HEK293 (cell line): ENCODE results near the gene PRELID2.

Experiments
- CTCF ChIA-PET: fragments of 350-600 bp; formaldehyde crosslinking; extraction: SDS; loops from one replicate; lab custom pipeline; 2021; ENCODE audit warnings: antibody characterized with exemption; lab: Yijun Ruan, JAX
- POLR2A ChIA-PET: fragments of 300-600 bp; formaldehyde crosslinking; extraction: SDS; loops from one replicate; lab custom pipeline; 2020; ENCODE audit warnings: antibody characterized with exemption, inconsistent platforms; lab: Yijun Ruan, JAX
- H3K27ac ChIP-seq: fragments of 200-500 bp; sonication (Bioruptor generic); 2 replicates; pipeline ENCODE4 v1.5.1; 2014; ENCODE audit warnings: low read depth, low read length, control low read depth, inconsistent platforms; ENCODE audit errors: extremely low read depth
- H3K36me3 ChIP-seq, 2 experiments: fragments of 200-500 bp in 1 of 2; sonication (Bioruptor generic) in 1 of 2; 1 replicate in 1 of 2; 2 replicates in 1 of 2; pipeline ENCODE4 v1.5.1; 2014 to 2017; ENCODE audit warnings: inconsistent platforms in 2 of 2, low read length in 2 of 2; ENCODE audit not compliant: control insufficient read depth in 2 of 2, insufficient read depth in 1 of 2
- H3K4me1 ChIP-seq: fragments of 200-500 bp; sonication (Bioruptor generic); 2 replicates; pipeline ENCODE4 v1.5.1; 2014; ENCODE audit warnings: mild to moderate bottlenecking, low read length, inconsistent platforms; ENCODE audit not compliant: control insufficient read depth, insufficient read depth
- H3K4me3 ChIP-seq: 2 replicates; pipeline ENCODE4 v1.5.1; 2011; ENCODE audit warnings: low read depth, mild to moderate bottlenecking, control low read depth, low read length, moderate library complexity
- H3K9me3 ChIP-seq: fragments of 200-500 bp; sonication (Bioruptor generic); 2 replicates; pipeline ENCODE4 v1.5.1; 2014; ENCODE audit warnings: low read depth, low read length, inconsistent platforms; ENCODE audit not compliant: control insufficient read depth, insufficient read depth
- ZNF174 ChIP-seq: fragments of 450-650 bp; formaldehyde crosslinking; IDR thresholded peaks from 2 replicates; pipeline ENCODE4 v1.5.0; 2017; ENCODE audit warnings: missing biosample characterization, mild to moderate bottlenecking, missing genetic modification characterization
- ZNF184 ChIP-seq: fragments of 450-650 bp; IDR thresholded peaks from 2 replicates; pipeline ENCODE4 v1.5.1; 2018; ENCODE audit warnings: missing biosample characterization, mild to moderate bottlenecking, missing genetic modification characterization
- ZNF23 ChIP-seq: fragments of 450-650 bp; formaldehyde crosslinking; IDR thresholded peaks from 2 replicates; pipeline ENCODE4 v1.5.1; 2016; ENCODE audit warnings: missing biosample characterization, missing genetic modification characterization, borderline replicate concordance
- ZNF37A ChIP-seq: fragments of 450-650 bp; IDR thresholded peaks from 2 replicates; pipeline ENCODE4 v1.5.1; 2018; ENCODE audit warnings: missing biosample characterization, missing genetic modification characterization
- ZNF416 ChIP-seq: fragments of 450-650 bp; formaldehyde crosslinking; IDR thresholded peaks from 2 replicates; pipeline ENCODE4 v1.5.1; 2016; ENCODE audit warnings: missing biosample characterization, missing genetic modification characterization
- ZNF529 ChIP-seq: fragments of 450-650 bp; formaldehyde crosslinking; IDR thresholded peaks from 2 replicates; pipeline ENCODE4 v1.5.1; 2017; ENCODE audit warnings: missing genetic modification characterization, missing biosample characterization; ENCODE audit not compliant: insufficient replicate concordance
- ZNF610 ChIP-seq: fragments of 450-650 bp; formaldehyde crosslinking; IDR thresholded peaks from 2 replicates; pipeline ENCODE4 v1.5.1; 2016; ENCODE audit warnings: missing biosample characterization, missing genetic modification characterization, borderline replicate concordance
- TF ChIP-seq, protein P1 (sequence below): fragments of 450-650 bp; formaldehyde crosslinking; IDR thresholded peaks from 2 replicates; pipeline ENCODE4 v1.5.1; 2016; ENCODE audit warnings: missing biosample characterization, missing genetic modification characterization
- TF ChIP-seq, protein P2 (sequence below): fragments of 450-650 bp; formaldehyde crosslinking; IDR thresholded peaks from 2 replicates; pipeline ENCODE4 v1.5.1; 2016; ENCODE audit warnings: missing biosample characterization, missing genetic modification characterization
- TF ChIP-seq, protein P3 (sequence below): fragments of 450-650 bp; formaldehyde crosslinking; IDR thresholded peaks from 2 replicates; pipeline ENCODE4 v1.5.1; 2016; ENCODE audit warnings: missing biosample characterization, missing genetic modification characterization
- TF ChIP-seq, protein P4 (sequence below): fragments of 450-650 bp; formaldehyde crosslinking; IDR thresholded peaks from 2 replicates; pipeline ENCODE4 v1.5.1; 2016; ENCODE audit warnings: missing biosample characterization, missing genetic modification characterization
- TF ChIP-seq, protein P5 (sequence below): fragments of 450-650 bp; formaldehyde crosslinking; conservative IDR thresholded peaks from 2 replicates; pipeline ENCODE4 v1.5.1; 2016; ENCODE audit warnings: low read depth, missing biosample characterization, missing genetic modification characterization

Gene PRELID2

DNA sequence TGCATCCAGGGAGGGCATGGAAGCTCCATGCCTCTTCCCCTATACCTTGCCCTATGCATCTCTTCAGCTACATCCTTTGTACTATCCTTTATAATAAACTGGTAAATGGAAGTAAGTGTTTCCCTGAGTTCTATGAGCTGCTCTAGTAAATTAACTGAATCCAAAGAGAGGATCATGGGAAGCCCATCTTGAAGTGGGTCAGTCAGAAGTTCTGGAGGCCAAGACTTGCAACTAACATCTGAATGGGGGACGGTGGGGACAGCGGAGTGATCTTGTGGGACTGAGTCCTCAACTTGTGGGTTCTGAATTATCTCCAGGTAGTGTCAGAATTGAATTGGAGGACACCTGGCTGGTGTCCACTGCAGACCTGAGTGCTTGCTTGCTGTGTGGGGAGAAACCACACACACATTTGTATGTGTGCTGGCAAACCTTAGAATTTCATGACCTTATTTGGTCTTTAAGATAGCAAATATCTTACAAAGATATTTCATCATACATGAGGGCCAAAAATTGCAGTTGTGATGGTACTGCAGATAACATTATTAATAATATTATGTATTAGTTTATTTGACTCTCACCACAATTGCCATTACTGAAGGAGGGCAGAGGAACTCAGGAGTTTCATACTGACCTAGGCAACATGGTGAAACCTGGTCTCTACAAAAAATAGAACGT is 5.5 kb upstream of the PRELID2 start:
- Histone ChIP-seq H3K4me1 (no peaks in the 10 kb centered on the region; the same call in 1 of the 2 replicates), H3K4me3 (no peak overlapping the region), H3K9me3 (no peaks in the 10 kb centered on the region), H3K27ac (no peak overlapping the region), H3K36me3 (no peaks in the 10 kb centered on the region)
- ChIA-PET POLR2A (no interaction called here), CTCF (interaction anchor here (0.6 to 0.8 kb wide), 3 partner anchors 15 to 210 kb away, joined by 3 read pairs; no protein-coding TSS in a partner anchor)
- TF ChIP-seq ZNF529 (tag by site-specific recombination) (no peak), ZNF416 (tag by site-specific recombination) (no peak), ZNF610 (tag by site-specific recombination) (no peak), ZNF174 (no peak), ZNF184 (no peak), ZNF37A (no peak), ZNF23 (tag by site-specific recombination) (no peak)
- TF ChIP-seq, protein P1, sequence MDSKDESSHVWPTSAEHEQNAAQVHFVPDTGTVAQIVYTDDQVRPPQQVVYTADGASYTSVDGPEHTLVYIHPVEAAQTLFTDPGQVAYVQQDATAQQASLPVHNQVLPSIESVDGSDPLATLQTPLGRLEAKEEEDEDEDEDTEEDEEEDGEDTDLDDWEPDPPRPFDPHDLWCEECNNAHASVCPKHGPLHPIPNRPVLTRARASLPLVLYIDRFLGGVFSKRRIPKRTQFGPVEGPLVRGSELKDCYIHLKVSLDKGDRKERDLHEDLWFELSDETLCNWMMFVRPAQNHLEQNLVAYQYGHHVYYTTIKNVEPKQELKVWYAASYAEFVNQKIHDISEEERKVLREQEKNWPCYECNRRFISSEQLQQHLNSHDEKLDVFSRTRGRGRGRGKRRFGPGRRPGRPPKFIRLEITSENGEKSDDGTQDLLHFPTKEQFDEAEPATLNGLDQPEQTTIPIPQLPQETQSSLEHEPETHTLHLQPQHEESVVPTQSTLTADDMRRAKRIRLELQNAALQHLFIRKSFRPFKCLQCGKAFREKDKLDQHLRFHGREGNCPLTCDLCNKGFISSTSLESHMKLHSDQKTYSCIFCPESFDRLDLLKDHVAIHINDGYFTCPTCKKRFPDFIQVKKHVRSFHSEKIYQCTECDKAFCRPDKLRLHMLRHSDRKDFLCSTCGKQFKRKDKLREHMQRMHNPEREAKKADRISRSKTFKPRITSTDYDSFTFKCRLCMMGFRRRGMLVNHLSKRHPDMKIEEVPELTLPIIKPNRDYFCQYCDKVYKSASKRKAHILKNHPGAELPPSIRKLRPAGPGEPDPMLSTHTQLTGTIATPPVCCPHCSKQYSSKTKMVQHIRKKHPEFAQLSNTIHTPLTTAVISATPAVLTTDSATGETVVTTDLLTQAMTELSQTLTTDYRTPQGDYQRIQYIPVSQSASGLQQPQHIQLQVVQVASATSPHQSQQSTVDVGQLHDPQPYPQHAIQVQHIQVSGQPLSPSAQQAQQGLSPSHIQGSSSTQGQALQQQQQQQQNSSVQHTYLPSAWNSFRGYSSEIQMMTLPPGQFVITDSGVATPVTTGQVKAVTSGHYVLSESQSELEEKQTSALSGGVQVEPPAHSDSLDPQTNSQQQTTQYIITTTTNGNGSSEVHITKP (tag by site-specific recombination): no peak
- TF ChIP-seq, protein P2, sequence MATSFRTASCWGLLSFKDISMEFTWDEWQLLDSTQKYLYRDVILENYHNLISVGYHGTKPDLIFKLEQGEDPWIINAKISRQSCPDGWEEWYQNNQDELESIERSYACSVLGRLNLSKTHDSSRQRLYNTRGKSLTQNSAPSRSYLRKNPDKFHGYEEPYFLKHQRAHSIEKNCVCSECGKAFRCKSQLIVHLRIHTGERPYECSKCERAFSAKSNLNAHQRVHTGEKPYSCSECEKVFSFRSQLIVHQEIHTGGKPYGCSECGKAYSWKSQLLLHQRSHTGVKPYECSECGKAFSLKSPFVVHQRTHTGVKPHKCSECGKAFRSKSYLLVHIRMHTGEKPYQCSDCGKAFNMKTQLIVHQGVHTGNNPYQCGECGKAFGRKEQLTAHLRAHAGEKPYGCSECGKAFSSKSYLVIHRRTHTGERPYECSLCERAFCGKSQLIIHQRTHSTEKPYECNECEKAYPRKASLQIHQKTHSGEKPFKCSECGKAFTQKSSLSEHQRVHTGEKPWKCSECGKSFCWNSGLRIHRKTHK (tag by site-specific recombination): no peak
- TF ChIP-seq, protein P3, sequence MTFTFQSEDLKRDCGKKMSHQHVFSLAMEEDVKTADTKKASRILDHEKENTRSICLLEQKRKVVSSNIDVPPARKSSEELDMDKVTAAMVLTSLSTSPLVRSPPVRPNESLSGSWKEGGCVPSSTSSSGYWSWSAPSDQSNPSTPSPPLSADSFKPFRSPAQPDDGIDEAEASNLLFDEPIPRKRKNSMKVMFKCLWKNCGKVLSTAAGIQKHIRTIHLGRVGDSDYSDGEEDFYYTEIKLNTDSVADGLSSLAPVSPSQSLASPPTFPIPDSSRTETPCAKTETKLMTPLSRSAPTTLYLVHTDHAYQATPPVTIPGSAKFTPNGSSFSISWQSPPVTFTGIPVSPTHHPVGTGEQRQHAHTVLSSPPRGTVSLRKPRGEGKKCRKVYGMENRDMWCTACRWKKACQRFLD (tag by site-specific recombination): no peak
- TF ChIP-seq, protein P4, sequence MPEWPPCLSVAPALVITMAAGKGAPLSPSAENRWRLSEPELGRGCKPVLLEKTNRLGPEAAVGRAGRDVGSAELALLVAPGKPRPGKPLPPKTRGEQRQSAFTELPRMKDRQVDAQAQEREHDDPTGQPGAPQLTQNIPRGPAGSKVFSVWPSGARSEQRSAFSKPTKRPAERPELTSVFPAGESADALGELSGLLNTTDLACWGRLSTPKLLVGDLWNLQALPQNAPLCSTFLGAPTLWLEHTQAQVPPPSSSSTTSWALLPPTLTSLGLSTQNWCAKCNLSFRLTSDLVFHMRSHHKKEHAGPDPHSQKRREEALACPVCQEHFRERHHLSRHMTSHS (tag by site-specific recombination): no peak
- TF ChIP-seq, protein P5, sequence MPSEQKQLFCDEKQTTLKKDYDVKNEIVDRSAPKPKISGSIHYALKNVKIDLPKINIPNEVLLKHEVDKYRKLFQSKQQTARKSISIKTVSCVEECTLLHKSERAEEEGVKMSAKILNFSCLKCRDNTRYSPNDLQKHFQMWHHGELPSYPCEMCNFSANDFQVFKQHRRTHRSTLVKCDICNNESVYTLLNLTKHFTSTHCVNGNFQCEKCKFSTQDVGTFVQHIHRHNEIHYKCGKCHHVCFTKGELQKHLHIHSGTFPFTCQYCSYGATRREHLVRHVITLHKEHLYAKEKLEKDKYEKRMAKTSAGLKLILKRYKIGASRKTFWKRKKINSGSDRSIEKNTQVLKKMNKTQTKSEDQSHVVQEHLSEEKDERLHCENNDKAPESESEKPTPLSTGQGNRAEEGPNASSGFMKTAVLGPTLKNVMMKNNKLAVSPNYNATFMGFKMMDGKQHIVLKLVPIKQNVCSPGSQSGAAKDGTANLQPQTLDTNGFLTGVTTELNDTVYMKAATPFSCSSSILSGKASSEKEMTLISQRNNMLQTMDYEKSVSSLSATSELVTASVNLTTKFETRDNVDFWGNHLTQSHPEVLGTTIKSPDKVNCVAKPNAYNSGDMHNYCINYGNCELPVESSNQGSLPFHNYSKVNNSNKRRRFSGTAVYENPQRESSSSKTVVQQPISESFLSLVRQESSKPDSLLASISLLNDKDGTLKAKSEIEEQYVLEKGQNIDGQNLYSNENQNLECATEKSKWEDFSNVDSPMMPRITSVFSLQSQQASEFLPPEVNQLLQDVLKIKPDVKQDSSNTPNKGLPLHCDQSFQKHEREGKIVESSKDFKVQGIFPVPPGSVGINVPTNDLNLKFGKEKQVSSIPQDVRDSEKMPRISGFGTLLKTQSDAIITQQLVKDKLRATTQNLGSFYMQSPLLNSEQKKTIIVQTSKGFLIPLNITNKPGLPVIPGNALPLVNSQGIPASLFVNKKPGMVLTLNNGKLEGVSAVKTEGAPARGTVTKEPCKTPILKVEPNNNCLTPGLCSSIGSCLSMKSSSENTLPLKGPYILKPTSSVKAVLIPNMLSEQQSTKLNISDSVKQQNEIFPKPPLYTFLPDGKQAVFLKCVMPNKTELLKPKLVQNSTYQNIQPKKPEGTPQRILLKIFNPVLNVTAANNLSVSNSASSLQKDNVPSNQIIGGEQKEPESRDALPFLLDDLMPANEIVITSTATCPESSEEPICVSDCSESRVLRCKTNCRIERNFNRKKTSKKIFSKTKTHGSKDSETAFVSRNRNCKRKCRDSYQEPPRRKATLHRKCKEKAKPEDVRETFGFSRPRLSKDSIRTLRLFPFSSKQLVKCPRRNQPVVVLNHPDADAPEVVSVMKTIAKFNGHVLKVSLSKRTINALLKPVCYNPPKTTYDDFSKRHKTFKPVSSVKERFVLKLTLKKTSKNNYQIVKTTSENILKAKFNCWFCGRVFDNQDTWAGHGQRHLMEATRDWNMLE (tag by site-specific recombination): no peak
